ENCODE results near the gene HDAC4.

HDAC4 gene

GRCh38 chr2:239194731-239195317 is 206.0 kb downstream of the HDAC4 start:
- DNase-seq (ENCODE audit: low read depth in 2 of 2, low spot score in 1 of 2): no peak

GRCh38 chr2:239193925-239194677 is 206.7 kb downstream of the HDAC4 start:
- no peak for DNase-seq (ENCODE audit: low read depth in 2 of 2, low spot score in 1 of 2)

- no peak for DNase-seq (ENCODE audit: low read depth in 2 of 2, low spot score in 1 of 2)
These were observed 207.4 kb downstream of the HDAC4 start for GRCh38 chr2:239193401-239193811.

- no peak for DNase-seq (ENCODE audit: low read depth in 2 of 2, low spot score in 1 of 2)
These were observed 207.8 kb downstream of the HDAC4 start for GRCh38 chr2:239192975-239193374.

- DNase-seq (ENCODE audit: low read depth in 2 of 2, low spot score in 1 of 2): no peak
These were observed 208.4 kb downstream of the HDAC4 start for GRCh38 chr2:239192456-239192855.

GRCh38 chr2:239190921-239191885 is 209.6 kb downstream of the HDAC4 start:
- DNase-seq (ENCODE audit: low read depth in 2 of 2, low spot score in 1 of 2): no peak

- no peak for DNase-seq (ENCODE audit: low read depth in 2 of 2, low spot score in 1 of 2)
These were observed 210.5 kb downstream of the HDAC4 start for GRCh38 chr2:239190361-239190760.

GRCh38 chr2:239189711-239190131 is 211.1 kb downstream of the HDAC4 start:
- DNase-seq (ENCODE audit: low read depth in 2 of 2, low spot score in 1 of 2): no peak

- no peak for DNase-seq (ENCODE audit: low read depth in 2 of 2, low spot score in 1 of 2)
These were observed 212.3 kb downstream of the HDAC4 start for GRCh38 chr2:239188536-239188935.

GRCh38 chr2:239187464-239188253 is 213.2 kb downstream of the HDAC4 start:
- DNase-seq (ENCODE audit: low read depth in 2 of 2, low spot score in 1 of 2): no peak

GRCh38 chr2:239186516-239187357 is 214.1 kb downstream of the HDAC4 start:
- no peak for DNase-seq (ENCODE audit: low read depth in 2 of 2, low spot score in 1 of 2)

GRCh38 chr2:239184968-239185903 is 215.6 kb downstream of the HDAC4 start:
- DNase-seq (ENCODE audit: low read depth in 2 of 2, low spot score in 1 of 2): no peak

GRCh38 chr2:239184179-239184578 is 216.6 kb downstream of the HDAC4 start:
- DNase-seq (ENCODE audit: low read depth in 2 of 2, low spot score in 1 of 2): no peak

- no peak for DNase-seq (ENCODE audit: low read depth in 2 of 2, low spot score in 1 of 2)
These were observed 217.6 kb downstream of the HDAC4 start for GRCh38 chr2:239182981-239183791.

- no peak for DNase-seq (ENCODE audit: low read depth in 2 of 2, low spot score in 1 of 2)
These were observed 218.8 kb downstream of the HDAC4 start for GRCh38 chr2:239181903-239182581.

GRCh38 chr2:239181074-239181902 is 219.5 kb downstream of the HDAC4 start:
- no peak for DNase-seq (ENCODE audit: low read depth in 2 of 2, low spot score in 1 of 2)
